ENCODE data around the gene ADRM1. TPM values are rescaled to one million over a fixed set of nuclear protein-coding genes. Genes with fewer than 3 reads are reported as not detected.

Gene ADRM1
- total and polyA plus RNA-seq, 7 donors, result 61.3 to 130 (median 102) TPM

DNA sequence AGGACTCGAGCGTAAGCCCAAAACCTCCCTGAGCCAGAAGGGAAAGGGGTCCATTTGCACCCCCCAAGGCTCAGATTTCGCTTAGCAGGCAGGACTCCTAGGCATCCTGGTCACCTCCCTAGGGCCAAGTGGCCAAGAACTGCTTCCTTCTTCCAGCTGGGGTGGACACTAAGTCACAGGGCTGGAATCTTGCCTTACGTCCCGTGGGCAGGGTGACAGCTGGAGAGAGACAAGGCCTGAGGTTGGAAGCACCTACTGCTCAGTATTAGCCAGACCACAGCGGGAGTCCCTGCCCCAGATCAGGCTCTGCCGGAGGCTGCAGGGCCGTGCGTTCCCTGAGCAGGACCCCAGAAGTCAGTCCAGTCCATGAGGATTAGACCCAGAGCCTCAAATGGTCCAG, 44.6 kb downstream of the ADRM1 start:
- Histone ChIP-seq H3K27me3 (no peaks in the 10 kb centered on the region), H3K27ac (peak overlapping the region in 2 of 4 donors; percentile 39 to 49), H3K4me3 (no peak overlapping the region), H3K36me3 (peaks cover 27 to 84% (median 45%) of the 10 kb centered on the region in 4 donors), H3K9me3 (no peaks in the 10 kb centered on the region), H3K4me1 (peaks cover 0 to 10% (median 6%) of the 10 kb centered on the region in 4 donors)
- no peak for DNase-seq
- TF ChIP-seq EP300 (IDR thresholded peaks at IDR 0.05) (no peak), POLR2A (IDR thresholded peaks at IDR 0.05) (no peak), CTCF (IDR thresholded peaks at IDR 0.05) (no peak), POLR2AphosphoS5 (IDR thresholded peaks at IDR 0.05) (no peak)
- intact Hi-C loops (cut with DNase I), result loop anchor here (5.0 kb wide), 1 partner anchor 40 kb away; no protein-coding TSS in a partner anchor
- WGBS, 2 donors, result 79 to 82% methylated on average over 9 of the region's 9 CpGs

- H3K27me3 ChIP-seq, result no peaks in the 10 kb centered on the region
- DNase-seq, result no peak
- H3K36me3 ChIP-seq, result peaks cover 27 to 75% (median 45%) of the 10 kb centered on the region in 4 donors
- peaks cover 0 to 18% (median 17%) of the 10 kb centered on the region in 4 donors for H3K4me1 ChIP-seq
- 51 to 92% methylated on average over 1 of the region's 1 CpG for WGBS, 2 donors
- TF ChIP-seq EP300 (IDR thresholded peaks at IDR 0.05), result no peak
- no peak for TF ChIP-seq POLR2A (IDR thresholded peaks at IDR 0.05)
- no peak for TF ChIP-seq POLR2AphosphoS5 (IDR thresholded peaks at IDR 0.05)
- no peak for TF ChIP-seq CTCF (IDR thresholded peaks at IDR 0.05)
- intact Hi-C loops (cut with DNase I), result loop anchor here (5.0 kb wide), 1 partner anchor 41 kb away; no protein-coding TSS in a partner anchor
- peak overlapping the region in 1 of 4 donors; percentile 39 for H3K27ac ChIP-seq
- H3K9me3 ChIP-seq, result no peaks in the 10 kb centered on the region
- no peak overlapping the region for H3K4me3 ChIP-seq
These were observed 45.8 kb downstream of the ADRM1 start for GRCh38 chr20:62348604-62349003.

GRCh38 chr20:62349556-62350097, 46.8 kb downstream of the ADRM1 start:
- TF ChIP-seq EP300 (IDR thresholded peaks at IDR 0.05), result no peak
- TF ChIP-seq CTCF (IDR thresholded peaks at IDR 0.05), result no peak
- no peak for TF ChIP-seq POLR2AphosphoS5 (IDR thresholded peaks at IDR 0.05)
- TF ChIP-seq POLR2A (IDR thresholded peaks at IDR 0.05), result no peak
- no peaks in the 10 kb centered on the region for H3K9me3 ChIP-seq
- H3K4me1 ChIP-seq, result peaks cover 0 to 29% (median 27%) of the 10 kb centered on the region in 4 donors
- H3K4me3 ChIP-seq, result no peak overlapping the region
- peak overlapping the region; percentile 55 to 99 (median 92) for H3K27ac ChIP-seq
- H3K36me3 ChIP-seq, result peaks cover 27 to 65% (median 45%) of the 10 kb centered on the region in 4 donors
- no peaks in the 10 kb centered on the region for H3K27me3 ChIP-seq
- 64 to 88% methylated on average over 7 of the region's 7 CpGs for WGBS, 2 donors
- intact Hi-C loops (cut with DNase I), result loop anchor here (5.0 kb wide), 1 partner anchor 42 kb away; no protein-coding TSS in a partner anchor
- no peak for DNase-seq

DNA sequence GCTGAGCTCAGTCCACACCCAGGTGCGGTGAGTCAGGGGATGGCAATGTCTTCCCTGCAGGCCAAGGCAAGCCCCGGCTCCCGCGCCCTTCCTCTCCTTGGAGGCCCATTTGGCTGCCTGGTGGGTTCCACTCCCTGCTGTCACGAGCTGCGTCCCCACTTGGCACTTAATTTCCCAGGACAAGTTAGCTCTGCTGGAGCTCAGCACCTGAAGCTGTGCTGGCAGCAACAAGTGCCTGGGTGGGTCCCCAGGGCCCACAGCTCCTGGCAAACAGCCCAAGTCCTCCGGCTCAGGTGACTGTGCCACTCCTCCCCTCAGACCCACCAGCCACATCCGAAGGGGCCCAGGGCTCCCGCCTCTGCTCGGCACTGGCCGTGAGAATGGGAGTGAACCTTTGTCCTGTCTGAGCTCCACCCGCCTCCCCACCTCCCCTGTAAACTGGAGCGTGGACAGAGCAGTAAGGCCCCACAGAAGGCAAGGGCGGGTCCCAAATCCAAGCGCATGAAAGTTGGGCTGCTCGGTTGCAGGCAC, 47.4 kb downstream of the ADRM1 start:
- Histone ChIP-seq H3K4me3 (no peak overlapping the region), H3K4me1 (peaks cover 0 to 34% (median 32%) of the 10 kb centered on the region in 4 donors), H3K27ac (peak overlapping the region; percentile 55 to 99 (median 92)), H3K36me3 (peaks cover 27 to 60% (median 45%) of the 10 kb centered on the region in 4 donors), H3K27me3 (no peaks in the 10 kb centered on the region), H3K9me3 (no peaks in the 10 kb centered on the region)
- TF ChIP-seq CTCF (IDR thresholded peaks at IDR 0.05) (no peak), EP300 (IDR thresholded peaks at IDR 0.05) (no peak), POLR2A (IDR thresholded peaks at IDR 0.05) (no peak), POLR2AphosphoS5 (IDR thresholded peaks at IDR 0.05) (no peak)
- intact Hi-C loops (cut with DNase I), result no loop called here
- WGBS, 2 donors, result 16 to 71% methylated on average over 16 of the region's 16 CpGs
- no peak for DNase-seq

Measured in sigmoid colon (tissue), 7 donors.